ENCODE measurements around the gene EDDM13. TPM values are rescaled to one million over a fixed set of nuclear protein-coding genes. Genes with fewer than 3 reads are reported as not detected.

Gene EDDM13
- total and polyA plus RNA-seq, 2 of the 8 experiments (the other 6 are each of a cell fraction or from before 2014, with no cell fraction given): not detected

GRCh38 chr19:56321989-56322440 is 49.5 kb downstream of the EDDM13 start (continued):
- no peak for TF ChIP-seq CHD7 (IDR thresholded peaks at IDR 0.05; ENCODE audit: insufficient replicate concordance, low read length)
- no peak for TF ChIP-seq JUN (IDR thresholded peaks at IDR 0.05; ENCODE audit: low read depth, low read length)
- no peak for TF ChIP-seq CBX5 (IDR thresholded peaks at IDR 0.05; ENCODE audit: low read depth, low read length)
- no peak for TF ChIP-seq YY1 (IDR thresholded peaks at IDR 0.05; ENCODE audit: low read depth, low read length)
- TF ChIP-seq BCL11A (IDR thresholded peaks at IDR 0.05; ENCODE audit: low read depth in 2 of 2, low read length in 2 of 2): no peak
- TF ChIP-seq HDAC6 (IDR thresholded peaks at IDR 0.05; ENCODE audit: low read depth, low read length): no peak
- no peak for TF ChIP-seq NANOG (IDR thresholded peaks at IDR 0.05; ENCODE audit: insufficient read depth, low read depth, low read length, poor library complexity, severe bottlenecking)
